HepG2 (cell line): ENCODE results near the gene TCP11L1. TPM values are rescaled to one million over a fixed set of nuclear protein-coding genes. Genes with fewer than 3 reads are reported as not detected.

Experiments used
- CREB1 ChIP-seq, 2 experiments: fragments of 450-650 bp in 1 of 2; IDR thresholded peaks; 2 replicates each; pipeline ENCODE4 v1.6.1; 2016 to 2017; ENCODE audit warnings: control low read depth in 1 of 2, mild to moderate bottlenecking in 1 of 2, missing compliant biosample characterization in 1 of 2, missing genetic modification characterization in 1 of 2
- FOXC1 ChIP-seq: sonication (generic); formaldehyde crosslinking; IDR thresholded peaks from 2 replicates; pipeline ENCODE4 v1.8.0; 2022; ENCODE audit warnings: mild to moderate bottlenecking, missing genetic modification reagents, borderline replicate concordance
- FOXO1 ChIP-seq: sonication (generic); formaldehyde crosslinking; IDR thresholded peaks from 2 replicates; pipeline ENCODE4 v1.4.0; 2020; ENCODE audit warnings: missing genetic modification reagents
- HNRNPL ChIP-seq: fragments of 200-400 bp; formaldehyde crosslinking; IDR thresholded peaks from 2 replicates; pipeline ENCODE4 v1.6.1; 2017; ENCODE audit warnings: mild to moderate bottlenecking, low read depth, low read length
- HOXD1 ChIP-seq: sonication (generic); formaldehyde crosslinking; IDR thresholded peaks from 2 replicates; pipeline ENCODE4 v1.5.0; 2020; ENCODE audit warnings: missing genetic modification reagents
- MXI1 ChIP-seq: IDR thresholded peaks from 3 replicates; pipeline ENCODE4 v1.6.1; 2012; ENCODE audit warnings: low read depth, low read length, inconsistent platforms, borderline replicate concordance
- POGZ ChIP-seq: sonication (generic); formaldehyde crosslinking; IDR thresholded peaks from 2 replicates; pipeline ENCODE4 v1.4.0; 2020; ENCODE audit warnings: mild to moderate bottlenecking, missing genetic modification reagents
- POLR2AphosphoS5 ChIP-seq: IDR thresholded peaks from 2 replicates; pipeline ENCODE4 v1.6.1; 2012; ENCODE audit warnings: low read depth, low read length
- RCOR2 ChIP-seq: IDR thresholded peaks from 2 replicates; pipeline ENCODE4 v1.6.1; 2016; ENCODE audit warnings: missing biosample characterization, missing genetic modification reagents
- REPIN1 ChIP-seq: sonication (generic); formaldehyde crosslinking; IDR thresholded peaks from 2 replicates; pipeline ENCODE4 v1.8.0; 2022; ENCODE audit warnings: missing genetic modification reagents, low read depth, mild to moderate bottlenecking, borderline replicate concordance
- SIN3A ChIP-seq: IDR thresholded peaks from 2 replicates; pipeline ENCODE4 v1.6.1; 2011; ENCODE audit warnings: low read depth, mild to moderate bottlenecking, control low read depth, low read length, borderline replicate concordance
- STAG1 ChIP-seq: sonication (generic); formaldehyde crosslinking; IDR thresholded peaks from 2 replicates; pipeline ENCODE4 v1.4.0; 2020; ENCODE audit warnings: missing genetic modification reagents
- THYN1 ChIP-seq: sonication (generic); formaldehyde crosslinking; IDR thresholded peaks from 2 replicates; pipeline ENCODE4 v1.8.1; 2023; ENCODE audit warnings: low read depth, mild to moderate bottlenecking, moderate library complexity, missing genetic modification reagents, borderline replicate concordance
- WIZ ChIP-seq: sonication (generic); formaldehyde crosslinking; IDR thresholded peaks from 2 replicates; pipeline ENCODE4 v1.5.1; 2020; ENCODE audit warnings: mild to moderate bottlenecking, missing genetic modification reagents
- YEATS2 ChIP-seq: sonication (generic); formaldehyde crosslinking; IDR thresholded peaks from 2 replicates; pipeline ENCODE4 v1.4.0; 2020; ENCODE audit warnings: missing genetic modification reagents, borderline replicate concordance
- ZMAT5 ChIP-seq: sonication (generic); formaldehyde crosslinking; IDR thresholded peaks from 2 replicates; pipeline ENCODE4 v1.5.0; 2020; ENCODE audit warnings: mild to moderate bottlenecking, low read depth, missing genetic modification reagents, borderline replicate concordance
- ZMYM2 ChIP-seq: sonication (generic); formaldehyde crosslinking; IDR thresholded peaks from 2 replicates; pipeline ENCODE4 v1.8.0; 2022; ENCODE audit warnings: mild to moderate bottlenecking, missing genetic modification reagents
- ZNF556 ChIP-seq: sonication (generic); formaldehyde crosslinking; IDR thresholded peaks from 2 replicates; pipeline ENCODE4 v1.4.0; 2020; ENCODE audit warnings: mild to moderate bottlenecking, missing genetic modification reagents, borderline replicate concordance
- ZNF558 ChIP-seq: sonication (generic); formaldehyde crosslinking; IDR thresholded peaks from 2 replicates; pipeline ENCODE4 v1.9.0; 2022; ENCODE audit warnings: mild to moderate bottlenecking, missing genetic modification reagents, borderline replicate concordance
- ZNF567 ChIP-seq: sonication (generic); formaldehyde crosslinking; IDR thresholded peaks from 2 replicates; pipeline ENCODE4 v1.8.1; 2023; ENCODE audit warnings: mild to moderate bottlenecking, missing genetic modification reagents, borderline replicate concordance
- ZNF816 ChIP-seq: sonication (generic); formaldehyde crosslinking; IDR thresholded peaks from 2 replicates; pipeline ENCODE4 v1.8.0; 2022; ENCODE audit warnings: missing genetic modification reagents, mild to moderate bottlenecking, borderline replicate concordance
- ZSCAN29 ChIP-seq: sonication (generic); formaldehyde crosslinking; conservative IDR thresholded peaks from 2 replicates; pipeline ENCODE4 v1.4.0; 2020; ENCODE audit warnings: mild to moderate bottlenecking, missing genetic modification reagents
- polyA plus RNA-seq, 8 experiments: library from polyadenylated mRNA; depleted of rRNA in 3 of 8; stranded (reverse) in 7 of 8; unstranded in 1 of 8; fragments of >200 nt; fragmentation: Illumina TruSeq in 4 of 8; extraction: Trizol in 4 of 8; gene quantifications; 2 replicates each; pipeline versions ENCODE4 v1.2.1 to v1.2.3, GENCODE V29; 2011 to 2016; ENCODE audit warnings: low read depth in 4 of 8, missing spikeins in 1 of 8, mixed read lengths in 1 of 8; ENCODE audit not compliant: insufficient read depth in 1 of 8
- total RNA-seq, 5 experiments: library from RNA; depleted of rRNA; stranded (reverse); fragments of >200 nt; fragmentation: Illumina TruSeq; extraction: Trizol; gene quantifications; 2 replicates each; pipeline ENCODE4 v1.2.3, GENCODE V29; 2016; ENCODE audit warnings: low read depth in 1 of 5
- TF ChIP-seq, protein P1 (sequence below): IDR thresholded peaks from 2 replicates; pipeline ENCODE4 v1.6.1; 2016; ENCODE audit warnings: mild to moderate bottlenecking, missing biosample characterization, missing genetic modification reagents
- TF ChIP-seq, protein P2 (sequence below): sonication (generic); formaldehyde crosslinking; IDR thresholded peaks from 2 replicates; pipeline ENCODE4 v1.5.1; 2020; ENCODE audit warnings: mild to moderate bottlenecking, missing genetic modification reagents, moderate library complexity

Gene TCP11L1
- total and polyA plus RNA-seq, 2 of the 13 experiments (the other 11 are each of a cell fraction or from before 2014, with no cell fraction given) = 7.9 to 10.1 TPM

DNA sequence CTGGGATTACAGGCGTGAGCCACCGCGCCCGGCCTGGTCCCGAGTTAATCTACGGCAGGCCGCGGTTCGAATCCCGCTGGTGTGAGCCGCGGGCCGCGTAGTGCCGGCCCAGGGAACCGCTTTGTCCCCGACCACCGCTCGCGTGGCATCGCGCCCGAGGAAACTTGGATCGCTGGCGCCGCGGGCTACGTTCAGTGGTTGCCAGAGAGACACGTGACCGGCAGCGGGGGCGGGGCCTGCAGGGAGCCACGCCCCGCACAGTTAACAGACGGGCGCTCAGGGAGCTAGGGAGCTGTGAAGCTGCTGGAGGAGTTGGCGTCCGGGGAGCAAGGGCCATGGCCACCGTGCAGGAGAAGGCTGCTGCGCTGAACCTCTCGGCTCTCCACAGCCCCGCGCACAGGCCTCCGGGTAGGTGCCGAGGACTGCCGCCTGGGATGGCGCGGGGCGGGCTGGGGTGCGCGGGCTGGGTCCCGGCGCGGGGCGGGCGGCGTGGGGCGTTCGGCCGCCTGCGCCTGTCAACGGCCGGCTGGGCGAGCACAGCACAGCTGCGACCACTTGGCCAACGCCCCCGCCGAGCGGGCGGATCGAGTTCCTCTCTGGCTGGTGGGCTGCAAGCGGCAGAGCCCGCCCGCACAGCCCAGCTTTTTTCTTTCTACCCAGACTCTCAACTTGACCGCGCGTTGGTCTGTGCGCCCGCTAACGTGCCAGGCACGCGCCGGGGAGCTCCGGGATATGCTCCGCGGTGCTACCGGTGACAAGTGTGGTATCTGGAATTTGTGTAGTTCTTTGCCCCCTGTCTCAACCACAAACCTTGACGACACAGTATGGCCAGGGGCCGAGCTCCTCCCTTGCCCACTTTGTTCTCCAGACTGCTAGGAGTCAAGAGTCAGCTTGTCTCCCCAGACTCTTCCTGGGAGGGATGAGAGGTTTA is 23.5 kb upstream of the TCP11L1 start, which contains the start of gene DEPDC7 (continued):
- TF ChIP-seq ZNF567 (peak; percentile 37; the same call in 1 of the 2 replicates), THYN1 (CRISPR knock-in tag) (no peak), WIZ (CRISPR knock-in tag) (no peak), ZNF816 (CRISPR knock-in tag) (peak; percentile 89; the same call in 1 of the 2 replicates), ZNF556 (CRISPR knock-in tag) (0 out of 2 replicates have a peak, but pooled peaks have one; percentile 46), HOXD1 (CRISPR knock-in tag) (peak; percentile 86), YEATS2 (peak; percentile 34; the same call in 1 of the 2 replicates), FOXO1 (CRISPR knock-in tag) (0 out of 2 replicates have a peak, but pooled peaks have one; percentile 58), RCOR2 (CRISPR knock-in tag) (peak; percentile 89), ZSCAN29 (CRISPR knock-in tag) (0 out of 2 replicates have a peak, but pooled peaks have one; percentile 31), HNRNPL (0 out of 2 replicates have a peak, but pooled peaks have one; percentile 12), CREB1 (IDR thresholded peaks at IDR 0.05) (no peak), CREB1 (CRISPR knock-in tag; IDR thresholded peaks at IDR 0.05) (no peak), ZNF558 (CRISPR knock-in tag) (peak; percentile 80; the same call in 1 of the 2 replicates), STAG1 (CRISPR knock-in tag) (peak; percentile 8; the same call in 1 of the 2 replicates), MXI1 (peak; percentile 72; the same call in 2 of the 3 replicates), POGZ (CRISPR knock-in tag) (peak; percentile 94), ZMYM2 (CRISPR knock-in tag) (peak; percentile 95), REPIN1 (CRISPR knock-in tag) (peak; percentile 11; the same call in 1 of the 2 replicates), POLR2AphosphoS5 (peak; percentile 88), ZMAT5 (CRISPR knock-in tag) (no peak), SIN3A (peak; percentile 17; the same call in 1 of the 2 replicates), FOXC1 (peak; percentile 68; the same call in 1 of the 2 replicates)
- TF ChIP-seq, protein P1, sequence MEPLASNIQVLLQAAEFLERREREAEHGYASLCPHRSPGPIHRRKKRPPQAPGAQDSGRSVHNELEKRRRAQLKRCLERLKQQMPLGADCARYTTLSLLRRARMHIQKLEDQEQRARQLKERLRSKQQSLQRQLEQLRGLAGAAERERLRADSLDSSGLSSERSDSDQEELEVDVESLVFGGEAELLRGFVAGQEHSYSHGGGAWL (CRISPR knock-in tag) = peak; percentile 72
- TF ChIP-seq, protein P2, sequence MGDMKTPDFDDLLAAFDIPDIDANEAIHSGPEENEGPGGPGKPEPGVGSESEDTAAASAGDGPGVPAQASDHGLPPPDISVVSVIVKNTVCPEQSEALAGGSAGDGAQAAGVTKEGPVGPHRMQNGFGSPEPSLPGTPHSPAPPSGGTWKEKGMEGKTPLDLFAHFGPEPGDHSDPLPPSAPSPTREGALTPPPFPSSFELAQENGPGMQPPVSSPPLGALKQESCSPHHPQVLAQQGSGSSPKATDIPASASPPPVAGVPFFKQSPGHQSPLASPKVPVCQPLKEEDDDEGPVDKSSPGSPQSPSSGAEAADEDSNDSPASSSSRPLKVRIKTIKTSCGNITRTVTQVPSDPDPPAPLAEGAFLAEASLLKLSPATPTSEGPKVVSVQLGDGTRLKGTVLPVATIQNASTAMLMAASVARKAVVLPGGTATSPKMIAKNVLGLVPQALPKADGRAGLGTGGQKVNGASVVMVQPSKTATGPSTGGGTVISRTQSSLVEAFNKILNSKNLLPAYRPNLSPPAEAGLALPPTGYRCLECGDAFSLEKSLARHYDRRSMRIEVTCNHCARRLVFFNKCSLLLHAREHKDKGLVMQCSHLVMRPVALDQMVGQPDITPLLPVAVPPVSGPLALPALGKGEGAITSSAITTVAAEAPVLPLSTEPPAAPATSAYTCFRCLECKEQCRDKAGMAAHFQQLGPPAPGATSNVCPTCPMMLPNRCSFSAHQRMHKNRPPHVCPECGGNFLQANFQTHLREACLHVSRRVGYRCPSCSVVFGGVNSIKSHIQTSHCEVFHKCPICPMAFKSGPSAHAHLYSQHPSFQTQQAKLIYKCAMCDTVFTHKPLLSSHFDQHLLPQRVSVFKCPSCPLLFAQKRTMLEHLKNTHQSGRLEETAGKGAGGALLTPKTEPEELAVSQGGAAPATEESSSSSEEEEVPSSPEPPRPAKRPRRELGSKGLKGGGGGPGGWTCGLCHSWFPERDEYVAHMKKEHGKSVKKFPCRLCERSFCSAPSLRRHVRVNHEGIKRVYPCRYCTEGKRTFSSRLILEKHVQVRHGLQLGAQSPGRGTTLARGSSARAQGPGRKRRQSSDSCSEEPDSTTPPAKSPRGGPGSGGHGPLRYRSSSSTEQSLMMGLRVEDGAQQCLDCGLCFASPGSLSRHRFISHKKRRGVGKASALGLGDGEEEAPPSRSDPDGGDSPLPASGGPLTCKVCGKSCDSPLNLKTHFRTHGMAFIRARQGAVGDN (CRISPR knock-in tag) = peak; percentile 92
